Thyroid gland (tissue), 4 donors: Measurements from ENCODE around the gene PLEKHA1. TPM values are rescaled to one million over a fixed set of nuclear protein-coding genes. Genes with fewer than 3 reads are reported as not detected.

ENCODE experiments used
- DNase-seq, 2 donors: peaks; one replicate each; pipeline ENCODE4 v3.0.0-alpha.2; 2019
- H3K27ac ChIP-seq, 3 donors: fragments of 200-600 bp; sonication (generic); 1 replicate in 2 of 3; 2 replicates in 1 of 3; pipeline ENCODE4 v1.5.1; 2016 to 2019; ENCODE audit warnings: mild to moderate bottlenecking in 1 of 3, moderate library complexity in 1 of 3
- H3K27me3 ChIP-seq: fragments of 200-600 bp; sonication (generic); one replicate; pipeline ENCODE4 v1.5.1; 2019
- H3K36me3 ChIP-seq, 2 donors: fragments of 200-600 bp; sonication (generic); one replicate each; pipeline ENCODE4 v1.5.1; 2016 to 2019
- H3K4me1 ChIP-seq, 2 donors: fragments of 200-600 bp; sonication (generic); one replicate each; pipeline ENCODE4 v1.5.1; 2017 to 2019
- H3K4me3 ChIP-seq, 3 donors: fragments of 200-600 bp; sonication (generic); replicated peaks in 1 of 3; 1 replicate in 2 of 3; 2 replicates in 1 of 3; pipeline ENCODE4 v1.5.1; 2016; ENCODE audit warnings: mild to moderate bottlenecking in 1 of 3
- H3K9me3 ChIP-seq: fragments of 200-600 bp; sonication (generic); one replicate; pipeline ENCODE4 v1.5.1; 2017
- CTCF ChIP-seq, 6 experiments: fragments of 200-600 bp in 3 of 6; fragments of 450-650 bp in 3 of 6; sonication (generic) in 3 of 6; IDR thresholded peaks; one replicate each; pipeline ENCODE4 v1.5.1; 2016 to 2019; ENCODE audit warnings: antibody characterized with exemption in 6 of 6, mild to moderate bottlenecking in 2 of 6, inconsistent platforms in 1 of 6, moderate library complexity in 1 of 6
- POLR2A ChIP-seq, 2 donors: fragments of 450-650 bp; IDR thresholded peaks; one replicate each; pipeline ENCODE4 v1.6.1; 2017; ENCODE audit warnings: antibody characterized with exemption in 2 of 2, mild to moderate bottlenecking in 2 of 2, moderate library complexity in 1 of 2
- WGBS, 2 donors: methylation state at CpG; one replicate each; pipeline ENCODE4 v1.1.5; 2017; 5-methylcytosine and 5-hydroxymethylcytosine counted together
- intact Hi-C: fragments of 100-400 bp; cut with DNase I; formaldehyde crosslinking; loops from one replicate; pipeline ENCODE4 v1.15.1; 2023
- total RNA-seq, 4 donors: library from RNA; depleted of rRNA; stranded (reverse); fragments of >200 nt; gene quantifications; one replicate each; pipeline ENCODE4 v1.2.3, GENCODE V29; 2016

Gene PLEKHA1
- total RNA-seq, 4 donors from 2014 or later: 39.3 to 50.9 (median 45.6) TPM

GRCh38 chr10:122464586-122464985 lies 90.1 kb downstream of the PLEKHA1 start:
- no peak for DNase-seq
- no peaks in the 10 kb centered on the region for H3K27me3 ChIP-seq
- H3K4me1 ChIP-seq: peaks cover under 1 to 13% of the 10 kb centered on the region in 2 donors
- TF ChIP-seq POLR2A (IDR thresholded peaks at IDR 0.05) (no peak), CTCF (IDR thresholded peaks at IDR 0.05) (no peak)
- H3K4me3 ChIP-seq: no peak overlapping the region
- H3K36me3 ChIP-seq: no peaks in the 10 kb centered on the region
- no peaks in the 10 kb centered on the region for H3K9me3 ChIP-seq
- no peak overlapping the region for H3K27ac ChIP-seq
- WGBS, 2 donors: 88 to 89% methylated on average over 11 of the region's 11 CpGs
- intact Hi-C loops: no loop called here

- 76 to 89% methylated on average over 6 of the region's 6 CpGs for WGBS, 2 donors
- Histone ChIP-seq H3K9me3 (no peaks in the 10 kb centered on the region), H3K4me3 (no peak overlapping the region), H3K27ac (no peak overlapping the region), H3K27me3 (no peaks in the 10 kb centered on the region), H3K36me3 (no peaks in the 10 kb centered on the region), H3K4me1 (peaks cover 5 to 11% of the 10 kb centered on the region in 2 donors)
- DNase-seq: no peak
- TF ChIP-seq POLR2A (IDR thresholded peaks at IDR 0.05) (no peak), CTCF (IDR thresholded peaks at IDR 0.05) (no peak)
- intact Hi-C loops: no loop called here
These were observed 91.0 kb downstream of the PLEKHA1 start for GRCh38 chr10:122465401-122466040.

GRCh38 chr10:122466951-122467381 lies 92.5 kb downstream of the PLEKHA1 start:
- H3K27ac ChIP-seq: no peak overlapping the region
- WGBS, 2 donors: 76 to 81% methylated on average over 8 of the region's 8 CpGs
- no peaks in the 10 kb centered on the region for H3K9me3 ChIP-seq
- no peak overlapping the region for H3K4me3 ChIP-seq
- H3K27me3 ChIP-seq: no peaks in the 10 kb centered on the region
- peaks cover 5 to 6% of the 10 kb centered on the region in 2 donors for H3K4me1 ChIP-seq
- TF ChIP-seq POLR2A (IDR thresholded peaks at IDR 0.05): no peak
- intact Hi-C loops: no loop called here
- H3K36me3 ChIP-seq: no peaks in the 10 kb centered on the region
- no peak for DNase-seq

GRCh38 chr10:122467701-122468100 lies 93.2 kb downstream of the PLEKHA1 start:
- Histone ChIP-seq H3K27me3 (no peaks in the 10 kb centered on the region), H3K27ac (no peak overlapping the region), H3K9me3 (no peaks in the 10 kb centered on the region), H3K4me3 (no peak overlapping the region), H3K4me1 (peaks cover 3 to 5% of the 10 kb centered on the region in 2 donors), H3K36me3 (no peaks in the 10 kb centered on the region)
- intact Hi-C loops: no loop called here
- DNase-seq: no peak
- TF ChIP-seq POLR2A (IDR thresholded peaks at IDR 0.05): no peak
- TF ChIP-seq CTCF (IDR thresholded peaks at IDR 0.05): no peak
- 80 to 89% methylated on average over 6 of the region's 6 CpGs for WGBS, 2 donors

- H3K27ac ChIP-seq: no peak overlapping the region
- H3K4me1 ChIP-seq: peaks cover 0 to 5% of the 10 kb centered on the region in 2 donors
- DNase-seq: no peak
- no peaks in the 10 kb centered on the region for H3K36me3 ChIP-seq
- no peak overlapping the region for H3K4me3 ChIP-seq
- no peak for TF ChIP-seq POLR2A (IDR thresholded peaks at IDR 0.05)
- no peak for TF ChIP-seq CTCF (IDR thresholded peaks at IDR 0.05)
- intact Hi-C loops: no loop called here
- 91 to 93% methylated on average over 5 of the region's 5 CpGs for WGBS, 2 donors
- H3K27me3 ChIP-seq: no peaks in the 10 kb centered on the region
- no peaks in the 10 kb centered on the region for H3K9me3 ChIP-seq
These were observed 93.9 kb downstream of the PLEKHA1 start for GRCh38 chr10:122468307-122468925.
